NT2/D1 (cell line): Measurements from ENCODE around the gene NSD2.

Source experiments
- SUZ12 ChIP-seq: IDR thresholded peaks from 2 replicates; pipeline ENCODE4 v1.6.1; 2011; ENCODE audit not compliant: insufficient read length, insufficient read depth; ENCODE audit errors: extremely low read depth
- YY1 ChIP-seq: IDR thresholded peaks from 2 replicates; pipeline ENCODE4 v1.6.1; 2011; ENCODE audit not compliant: insufficient read length, insufficient read depth
- ZNF274 ChIP-seq: IDR thresholded peaks from 2 replicates; pipeline ENCODE4 v1.6.1; 2011; ENCODE audit warnings: mild to moderate bottlenecking, low read depth, low read length

GRCh38 chr4:1866189-1866661, 5.0 kb upstream of the NSD2 start:
- TF ChIP-seq SUZ12 (no peak), YY1 (no peak), ZNF274 (no peak)
